ENCODE measurements around the gene AKT3.
"Not testable (repeated sequence)": the region's sequence is repeated elsewhere in the genome, so short reads cannot be mapped to it uniquely, and the experiment has no call there.

The AKT3 gene

DNA sequence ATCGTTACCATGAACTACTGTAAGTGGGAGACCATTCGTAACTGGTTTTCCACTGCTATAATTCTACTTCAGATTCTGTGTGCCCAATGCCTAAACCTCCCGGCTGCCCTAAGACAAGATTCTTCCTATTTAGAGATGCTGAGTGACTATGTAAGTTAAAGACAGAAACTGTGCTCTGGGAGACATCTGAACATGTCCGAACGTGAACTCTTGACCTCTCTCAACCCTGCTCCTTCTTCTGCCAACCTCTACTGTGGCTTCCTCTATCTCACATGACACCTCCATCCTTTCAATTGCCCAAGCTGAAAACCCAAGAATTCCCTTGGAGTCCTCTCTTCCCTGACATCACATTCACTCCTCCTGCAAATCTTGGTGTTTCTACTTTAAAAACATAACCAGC, 182.9 kb downstream of the AKT3 start:
- TF ChIP-seq, protein P1, sequence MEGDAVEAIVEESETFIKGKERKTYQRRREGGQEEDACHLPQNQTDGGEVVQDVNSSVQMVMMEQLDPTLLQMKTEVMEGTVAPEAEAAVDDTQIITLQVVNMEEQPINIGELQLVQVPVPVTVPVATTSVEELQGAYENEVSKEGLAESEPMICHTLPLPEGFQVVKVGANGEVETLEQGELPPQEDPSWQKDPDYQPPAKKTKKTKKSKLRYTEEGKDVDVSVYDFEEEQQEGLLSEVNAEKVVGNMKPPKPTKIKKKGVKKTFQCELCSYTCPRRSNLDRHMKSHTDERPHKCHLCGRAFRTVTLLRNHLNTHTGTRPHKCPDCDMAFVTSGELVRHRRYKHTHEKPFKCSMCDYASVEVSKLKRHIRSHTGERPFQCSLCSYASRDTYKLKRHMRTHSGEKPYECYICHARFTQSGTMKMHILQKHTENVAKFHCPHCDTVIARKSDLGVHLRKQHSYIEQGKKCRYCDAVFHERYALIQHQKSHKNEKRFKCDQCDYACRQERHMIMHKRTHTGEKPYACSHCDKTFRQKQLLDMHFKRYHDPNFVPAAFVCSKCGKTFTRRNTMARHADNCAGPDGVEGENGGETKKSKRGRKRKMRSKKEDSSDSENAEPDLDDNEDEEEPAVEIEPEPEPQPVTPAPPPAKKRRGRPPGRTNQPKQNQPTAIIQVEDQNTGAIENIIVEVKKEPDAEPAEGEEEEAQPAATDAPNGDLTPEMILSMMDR (IDR thresholded peaks at IDR 0.05; ENCODE audit: control insufficient read depth, extremely low read depth, insufficient read depth), result no peak
- no peak overlapping the region for H3K4me3 ChIP-seq (ENCODE audit: low read depth, low read length)
- no peak for DNase-seq (ENCODE audit: low read depth)

GRCh38 chr1:243663651-243664050, 186.4 kb downstream of the AKT3 start:
- no peak for DNase-seq (ENCODE audit: low read depth)
- H3K4me3 ChIP-seq (ENCODE audit: low read depth, low read length), result no peak overlapping the region
- TF ChIP-seq, protein P1 (IDR thresholded peaks at IDR 0.05; ENCODE audit: control insufficient read depth, extremely low read depth, insufficient read depth), result no peak

GRCh38 chr1:243662169-243662568, 187.9 kb downstream of the AKT3 start:
- DNase-seq (ENCODE audit: low read depth); H3K4me3 ChIP-seq (ENCODE audit: low read depth, low read length): not testable (repeated sequence)

DNA sequence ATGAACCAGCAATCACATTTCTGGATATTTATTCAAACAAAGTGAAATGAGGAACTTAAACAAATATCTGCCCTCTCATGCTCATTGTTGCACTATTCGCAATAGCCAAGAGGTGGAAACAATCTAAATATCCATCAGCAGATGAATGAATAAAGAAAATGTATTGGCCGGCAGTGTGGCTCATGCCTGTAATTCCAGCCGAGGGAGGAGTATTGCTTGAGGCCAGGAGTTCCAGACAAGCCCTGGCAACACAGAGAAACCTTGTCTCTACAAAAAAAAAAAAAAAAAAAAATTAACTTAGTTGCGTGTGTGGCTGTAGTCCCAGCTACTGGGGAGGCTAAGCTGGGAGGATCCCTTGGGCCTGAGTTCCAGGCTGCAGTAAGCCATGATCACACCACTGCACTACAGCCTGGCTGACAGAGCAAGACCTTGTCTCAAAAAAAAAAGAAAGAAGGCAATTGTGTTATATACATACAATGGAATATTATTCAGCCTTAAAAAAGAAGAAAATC, 191.4 kb downstream of the AKT3 start:
- no peak overlapping the region for H3K4me3 ChIP-seq (ENCODE audit: low read depth, low read length)
- TF ChIP-seq, protein P1 (IDR thresholded peaks at IDR 0.05; ENCODE audit: control insufficient read depth, extremely low read depth, insufficient read depth), result no peak
- DNase-seq (ENCODE audit: low read depth), result no peak

DNA sequence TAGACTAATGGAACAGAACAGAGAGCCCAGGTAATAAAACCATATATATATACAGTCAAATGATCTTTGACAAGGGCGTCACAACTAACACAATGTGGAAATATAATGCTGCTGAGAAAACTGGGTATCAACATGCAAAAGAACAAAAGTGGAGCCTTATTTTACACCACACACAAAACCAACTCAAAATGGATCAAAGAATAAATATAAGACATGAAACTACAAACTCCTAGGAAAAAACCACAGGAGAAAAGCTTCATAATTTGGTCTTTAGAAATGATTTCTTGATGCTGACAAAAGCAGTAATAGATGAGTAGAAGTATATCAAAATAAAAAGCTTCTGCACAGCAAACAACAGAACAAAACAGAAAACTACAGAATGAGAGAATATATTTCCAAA, 192.2 kb downstream of the AKT3 start:
- H3K4me3 ChIP-seq (ENCODE audit: low read depth, low read length), result no peak overlapping the region
- DNase-seq (ENCODE audit: low read depth), result no peak
- TF ChIP-seq, protein P1 (IDR thresholded peaks at IDR 0.05; ENCODE audit: control insufficient read depth, extremely low read depth, insufficient read depth), result no peak

DNA sequence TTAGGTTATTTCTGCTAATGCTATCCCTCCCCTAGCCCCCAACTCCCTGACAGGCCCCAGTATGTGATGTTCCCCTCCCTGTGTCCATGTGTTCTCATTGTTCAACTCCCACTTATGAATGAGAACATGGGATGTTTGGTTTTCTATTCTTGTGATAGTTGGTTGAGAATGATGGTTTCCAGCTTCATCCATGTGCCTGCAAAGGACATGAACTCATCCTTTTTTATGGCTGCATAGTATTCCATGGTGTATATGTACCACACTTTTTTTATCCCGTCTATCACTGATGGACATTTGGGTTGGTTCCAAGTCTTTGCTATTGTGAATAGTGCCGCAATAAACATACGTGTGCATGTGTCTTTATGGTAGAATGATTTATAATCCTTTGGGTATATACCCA, 200.5 kb downstream of the AKT3 start:
- H3K4me3 ChIP-seq (ENCODE audit: low read depth, low read length); DNase-seq (ENCODE audit: low read depth): not testable (repeated sequence)

DNA sequence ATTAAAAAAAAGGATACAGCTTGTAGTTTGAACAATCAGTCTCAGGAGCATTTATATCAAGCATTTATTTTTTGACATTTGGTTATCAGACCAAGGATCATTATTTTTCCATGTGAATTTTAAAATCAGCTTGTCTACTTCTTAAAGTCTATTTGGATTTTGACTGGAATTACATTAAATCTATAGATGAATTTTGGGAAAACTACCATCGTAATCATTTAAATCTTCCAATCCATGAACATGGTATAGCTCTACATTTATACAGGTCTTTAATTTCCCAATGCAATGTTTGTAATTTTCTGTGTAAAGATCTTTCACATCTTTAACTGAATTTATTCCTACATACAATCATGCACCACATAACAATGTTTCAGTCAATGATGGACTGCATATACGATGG, 203.2 kb downstream of the AKT3 start:
- no peak for DNase-seq (ENCODE audit: low read depth)
- no peak overlapping the region for H3K4me3 ChIP-seq (ENCODE audit: low read depth, low read length)
- TF ChIP-seq, protein P1 (IDR thresholded peaks at IDR 0.05; ENCODE audit: control insufficient read depth, extremely low read depth, insufficient read depth), result no peak

DNA sequence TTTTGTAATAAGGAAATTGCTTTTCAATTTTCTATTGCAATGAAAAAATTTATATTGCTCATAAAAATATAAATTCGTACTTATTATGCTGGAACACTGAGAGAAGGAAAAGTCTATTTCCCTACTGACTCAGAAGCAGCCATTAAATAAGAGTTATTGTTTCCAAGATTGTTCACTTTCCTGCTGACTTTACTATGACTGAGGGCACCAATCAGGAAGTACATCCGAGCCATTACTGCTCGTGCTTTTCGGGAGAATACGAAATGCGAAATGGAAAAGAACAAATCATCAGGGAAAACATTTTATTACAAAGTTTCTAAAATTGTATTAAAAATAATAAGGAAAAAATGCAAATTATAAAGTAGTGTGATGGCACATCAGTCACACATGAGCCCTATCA, 204.8 kb downstream of the AKT3 start:
- DNase-seq (ENCODE audit: low read depth), result no peak
- H3K4me3 ChIP-seq (ENCODE audit: low read depth, low read length), result no peak overlapping the region
- TF ChIP-seq, protein P1 (IDR thresholded peaks at IDR 0.05; ENCODE audit: control insufficient read depth, extremely low read depth, insufficient read depth), result no peak
